Activated CD4-positive, CD25-positive, alpha-beta regulatory T cell treated with anti-CD3 and anti-CD28 coated beads, Interleukin-2, amount 50 U/mL, for 72 hours (primary cell): ENCODE measurements around the gene NDUFAF8.
A peak's percentile ranks its signal among the peaks of the same experiment; 100 is the strongest.

Experiments used
- DNase-seq: peaks from one replicate; pipeline ENCODE4 v3.0.0; 2021

Gene NDUFAF8

DNA sequence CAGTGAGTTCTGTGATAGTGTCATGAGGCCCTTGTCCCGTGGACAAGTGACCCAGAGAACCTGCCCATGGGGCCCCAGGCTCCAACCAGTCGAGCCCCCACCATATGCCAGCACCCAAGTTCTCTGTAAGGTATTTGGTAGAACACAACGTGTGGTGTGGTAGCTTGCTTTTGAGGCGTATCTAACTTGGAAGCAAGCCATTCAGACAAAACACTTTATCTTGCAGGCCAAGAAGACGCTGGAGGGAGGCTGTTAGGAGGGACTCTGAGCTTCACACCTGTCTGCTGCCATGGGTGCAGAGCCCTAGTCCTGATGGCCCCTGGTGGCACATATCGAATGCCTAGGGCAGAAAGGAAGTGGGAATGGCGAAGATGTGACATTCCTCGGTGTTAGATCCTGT lies 1.6 kb downstream of the NDUFAF8 start:
- DNase-seq: no peak

DNA sequence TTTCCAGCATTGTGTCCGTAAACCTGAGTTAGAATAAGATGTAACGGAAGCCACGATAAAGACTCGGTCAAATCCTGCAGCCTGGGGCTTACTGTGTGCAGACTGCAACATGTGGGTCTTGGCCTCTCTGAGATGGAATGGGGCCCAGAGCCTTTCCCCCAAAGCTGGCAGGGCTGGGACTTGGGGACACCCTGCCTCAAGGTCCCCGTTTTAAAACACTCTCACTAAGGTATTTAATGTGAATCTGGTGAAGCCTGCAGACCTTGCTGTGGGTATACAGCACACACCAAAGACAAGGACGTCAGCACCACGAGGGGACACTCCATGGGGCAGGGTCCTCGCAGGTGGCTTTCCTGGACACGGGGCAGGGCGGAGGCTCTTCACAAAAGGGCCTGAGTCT lies 2.1 kb downstream of the NDUFAF8 start:
- no peak for DNase-seq

DNA sequence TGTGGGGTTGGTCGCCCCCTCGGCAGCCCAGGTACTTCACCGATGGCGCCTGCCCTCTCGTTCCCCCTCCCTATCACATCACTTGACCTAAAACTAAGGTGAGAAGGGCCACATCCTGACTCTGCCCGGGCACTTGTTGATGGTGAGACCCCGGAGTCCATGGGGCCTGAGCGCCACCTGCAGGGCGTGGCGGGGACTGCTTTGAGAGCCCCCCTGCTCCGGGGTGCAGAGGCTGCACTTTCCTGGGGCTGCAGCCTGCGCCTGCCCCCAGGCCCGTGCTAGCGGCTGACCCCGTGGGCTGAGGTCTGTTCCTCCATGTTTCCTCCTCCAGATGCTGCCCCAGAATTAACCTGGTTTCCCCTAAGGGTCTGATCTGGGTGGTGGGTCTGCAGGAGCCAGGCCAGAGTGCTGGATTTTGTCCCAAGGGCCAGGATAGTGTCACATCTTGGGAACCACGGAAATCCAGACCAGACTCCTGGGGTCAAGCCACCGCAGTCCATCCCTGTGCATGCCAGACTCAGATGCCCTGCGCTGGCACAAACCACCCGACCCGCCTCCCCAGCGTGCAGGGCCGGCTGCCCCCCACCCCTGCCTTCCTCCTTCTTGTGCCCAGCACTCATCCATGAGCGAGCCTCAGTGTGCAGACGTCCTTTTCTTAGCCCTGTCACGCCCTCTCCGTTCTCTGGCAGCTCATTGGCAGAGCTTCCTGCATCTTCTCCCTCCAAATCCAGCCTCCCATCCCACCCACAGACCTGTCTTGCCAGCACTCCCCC lies 2.7 kb downstream of the NDUFAF8 start:
- DNase-seq: peak; percentile 63

DNA sequence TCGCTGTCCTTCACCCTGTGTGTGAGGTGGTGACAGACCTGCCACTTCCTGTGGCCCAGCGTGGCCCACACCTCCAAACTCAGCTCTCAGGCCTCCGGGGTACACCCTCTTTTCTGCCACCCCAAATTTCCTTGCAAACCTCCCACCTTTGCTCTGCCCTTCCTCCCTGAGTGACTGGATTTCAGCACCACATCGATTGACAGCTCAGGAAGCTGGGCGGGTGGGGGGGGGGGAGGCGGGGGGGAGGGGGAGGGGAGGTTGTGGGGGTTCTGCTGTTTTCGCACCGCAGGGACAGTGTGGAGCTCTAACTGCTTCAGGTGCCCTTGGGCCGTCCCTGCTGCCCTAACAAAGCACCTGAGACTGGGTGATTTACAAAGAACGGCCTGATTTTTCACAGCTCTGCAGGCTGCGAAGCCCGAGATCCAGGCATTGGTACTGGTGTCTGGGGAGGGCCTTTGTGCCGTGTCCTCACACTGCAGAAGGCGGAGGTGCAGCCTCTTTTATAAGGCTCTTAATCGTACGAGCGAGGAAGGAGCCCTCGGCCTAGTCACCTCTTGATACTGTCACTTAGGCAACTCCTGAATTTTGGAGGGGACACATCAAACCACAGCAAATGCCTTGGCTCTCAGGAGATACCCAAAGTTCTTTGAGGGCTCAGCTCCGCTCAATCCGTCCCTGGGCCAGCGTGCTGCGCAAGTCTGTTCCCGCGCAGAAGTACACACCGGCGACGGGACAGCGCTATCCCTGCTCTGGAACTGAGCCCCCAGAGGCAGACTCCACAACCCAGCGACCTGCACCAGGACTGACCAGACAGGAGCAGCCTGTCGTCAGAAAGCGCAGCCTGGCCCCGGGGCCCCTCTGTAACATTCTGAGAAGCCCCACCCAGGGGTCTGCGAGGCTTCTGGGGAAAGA lies 3.6 kb downstream of the NDUFAF8 start:
- no peak for DNase-seq

DNA sequence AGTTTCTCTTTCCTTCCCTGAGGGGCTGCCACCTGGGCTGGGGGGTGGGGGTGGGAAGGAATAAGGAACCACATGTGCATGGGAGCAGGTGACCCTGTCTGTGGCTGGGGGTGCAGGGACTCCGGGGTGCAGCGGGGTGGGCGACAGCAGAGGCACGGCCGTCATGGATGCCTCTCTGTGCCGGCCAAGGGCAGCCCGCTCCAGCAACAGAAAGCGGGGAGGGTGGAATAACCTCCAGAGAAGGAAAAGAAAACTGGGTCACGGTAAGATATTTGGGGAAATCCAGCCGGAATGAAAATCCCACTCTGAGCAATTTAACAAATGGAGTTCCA lies 4.2 kb downstream of the NDUFAF8 start:
- DNase-seq: no peak

DNA sequence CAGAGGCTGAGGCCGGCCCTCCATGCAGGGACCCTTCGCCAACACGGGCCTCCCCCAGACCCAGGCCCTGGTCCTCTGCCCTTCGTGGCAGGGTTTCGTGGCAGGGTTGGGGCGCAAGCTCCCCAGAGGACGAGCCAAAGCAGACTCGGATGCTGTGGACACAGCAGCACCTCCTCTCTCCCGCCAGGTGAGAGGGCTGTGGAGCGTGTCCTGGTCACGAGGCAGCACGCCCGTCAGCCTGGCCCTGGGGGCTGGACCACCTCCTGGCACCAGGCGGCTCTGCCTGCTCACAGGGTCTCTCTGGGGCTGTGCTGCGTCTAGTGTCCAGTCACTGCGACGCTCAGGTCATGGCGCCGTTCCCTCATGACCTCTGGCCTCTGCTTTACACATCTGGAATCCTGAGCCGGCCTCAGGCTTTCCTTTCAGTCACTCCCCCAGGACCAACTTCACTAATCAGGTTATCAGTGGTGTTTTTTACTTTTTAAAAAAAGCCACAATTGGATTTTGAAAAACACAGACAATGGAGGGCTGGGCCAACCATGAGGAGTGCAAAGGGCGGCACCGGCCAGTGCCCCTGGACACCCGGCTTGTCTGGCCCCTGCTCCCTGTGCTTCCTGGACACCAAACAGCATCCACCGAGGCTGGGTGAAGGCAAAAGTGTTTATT lies 5.4 kb downstream of the NDUFAF8 start:
- no peak for DNase-seq

DNA sequence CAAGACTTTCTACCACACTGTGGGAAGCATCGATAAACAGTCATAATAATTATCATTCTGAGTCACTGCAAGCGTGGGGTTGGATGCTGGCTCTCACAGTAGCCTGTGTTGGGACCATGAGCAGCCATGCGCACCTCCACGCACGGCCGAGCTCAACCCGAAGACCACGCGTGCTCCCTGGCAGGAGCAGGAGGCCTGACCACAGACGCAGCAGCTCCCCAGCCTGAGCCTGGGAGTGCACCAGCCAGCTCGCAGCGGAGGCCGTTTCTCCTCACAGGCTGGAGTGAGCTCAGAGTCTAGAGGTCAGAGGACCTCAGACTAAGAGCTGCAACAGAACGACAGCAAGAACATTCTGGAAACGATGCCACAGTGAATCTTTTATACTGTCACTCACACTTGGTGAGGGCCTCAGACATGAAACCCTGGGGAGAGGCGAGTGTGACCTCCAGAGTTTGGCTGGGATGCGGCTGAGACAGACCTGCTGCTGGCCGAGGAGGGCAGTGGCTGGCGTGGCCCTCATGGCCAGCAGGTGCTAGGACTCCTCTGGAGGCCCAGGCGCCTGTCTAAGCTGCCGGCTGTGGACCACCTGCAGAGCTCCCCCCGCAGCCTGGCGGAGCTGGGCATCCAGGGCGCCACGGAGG lies 6.0 kb downstream of the NDUFAF8 start:
- no peak for DNase-seq

DNA sequence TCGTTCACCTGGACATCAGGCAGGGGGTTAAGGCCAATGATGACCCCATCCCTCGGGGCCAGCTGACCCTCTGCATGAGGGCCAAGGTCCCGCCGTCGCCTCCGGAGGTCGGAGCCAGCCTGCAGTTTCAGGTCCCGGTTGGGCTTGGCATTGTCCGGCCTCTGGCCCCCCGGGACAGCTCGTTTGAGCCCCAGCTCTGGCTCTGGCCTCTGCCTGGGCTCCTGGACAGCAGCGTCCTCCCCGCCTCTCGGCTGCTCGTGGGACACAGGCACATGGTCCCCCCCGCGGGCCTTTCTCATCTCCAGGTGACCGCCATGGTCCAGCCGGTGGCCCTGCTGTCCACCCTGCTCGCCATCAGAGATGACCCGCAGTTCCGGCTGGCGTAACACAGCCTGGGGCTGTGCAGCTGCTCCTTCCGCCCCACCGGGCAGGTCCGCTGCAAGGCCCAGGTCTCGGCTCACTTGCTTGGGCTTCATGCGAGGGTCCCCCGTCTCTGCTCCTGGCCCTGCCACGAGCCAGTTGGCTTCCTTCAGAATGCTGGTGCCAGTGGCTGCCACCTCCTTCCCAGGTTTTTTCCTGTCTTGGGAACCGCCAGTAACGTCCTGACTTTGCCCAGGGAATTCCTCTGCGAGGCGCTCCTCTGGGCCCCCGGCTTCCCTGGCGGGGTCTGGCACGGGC lies 6.7 kb downstream of the NDUFAF8 start:
- DNase-seq: no peak

DNA sequence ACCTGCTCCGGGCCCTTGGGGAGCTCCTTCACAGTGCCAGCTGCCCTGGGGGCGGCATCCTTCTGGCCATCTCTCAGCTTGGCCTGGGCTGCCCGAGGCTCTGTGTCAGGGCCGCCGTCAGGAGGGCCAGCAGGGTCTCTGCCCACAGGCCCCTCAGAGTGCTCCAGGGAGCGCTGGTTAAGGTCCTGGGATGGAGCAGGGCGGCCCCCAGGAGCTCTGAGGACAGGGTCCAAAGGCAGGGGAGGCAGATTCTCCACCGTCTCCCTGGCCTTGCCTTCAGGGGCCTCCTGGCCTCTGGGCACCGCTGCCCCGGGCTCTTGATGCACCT lies 7.2 kb downstream of the NDUFAF8 start:
- DNase-seq: no peak

DNA sequence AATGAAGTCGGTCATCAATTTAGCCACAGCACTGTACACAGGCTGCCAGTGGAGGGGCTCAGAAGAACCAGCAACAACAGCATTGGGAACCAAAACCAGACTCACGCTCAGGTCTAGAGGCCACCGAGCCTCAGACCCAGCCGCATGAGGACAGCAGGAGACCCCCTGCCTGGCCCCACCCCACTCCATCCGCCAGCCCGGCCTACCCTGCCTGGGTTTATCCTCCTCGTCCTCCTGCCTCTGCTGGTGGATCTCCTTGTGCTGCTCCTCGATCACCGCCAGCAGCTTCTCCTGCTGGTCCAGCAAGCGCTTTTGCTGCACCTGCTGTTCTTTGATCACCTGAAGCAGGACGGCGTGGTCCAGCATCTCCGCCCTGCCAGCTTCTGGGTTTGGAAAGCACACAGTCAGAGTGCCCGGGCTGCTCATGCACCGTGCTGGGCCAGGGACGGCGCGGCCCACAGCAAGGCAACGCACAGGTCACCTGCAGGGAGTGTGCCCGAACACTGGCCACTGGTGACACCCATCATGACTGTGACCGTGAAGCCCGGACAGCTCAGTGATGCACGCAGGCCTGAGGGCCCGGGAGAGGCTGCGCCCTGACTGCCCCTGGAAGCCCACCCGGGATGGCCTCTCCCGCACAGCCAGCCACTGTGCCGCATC lies 7.7 kb downstream of the NDUFAF8 start:
- DNase-seq: no peak

DNA sequence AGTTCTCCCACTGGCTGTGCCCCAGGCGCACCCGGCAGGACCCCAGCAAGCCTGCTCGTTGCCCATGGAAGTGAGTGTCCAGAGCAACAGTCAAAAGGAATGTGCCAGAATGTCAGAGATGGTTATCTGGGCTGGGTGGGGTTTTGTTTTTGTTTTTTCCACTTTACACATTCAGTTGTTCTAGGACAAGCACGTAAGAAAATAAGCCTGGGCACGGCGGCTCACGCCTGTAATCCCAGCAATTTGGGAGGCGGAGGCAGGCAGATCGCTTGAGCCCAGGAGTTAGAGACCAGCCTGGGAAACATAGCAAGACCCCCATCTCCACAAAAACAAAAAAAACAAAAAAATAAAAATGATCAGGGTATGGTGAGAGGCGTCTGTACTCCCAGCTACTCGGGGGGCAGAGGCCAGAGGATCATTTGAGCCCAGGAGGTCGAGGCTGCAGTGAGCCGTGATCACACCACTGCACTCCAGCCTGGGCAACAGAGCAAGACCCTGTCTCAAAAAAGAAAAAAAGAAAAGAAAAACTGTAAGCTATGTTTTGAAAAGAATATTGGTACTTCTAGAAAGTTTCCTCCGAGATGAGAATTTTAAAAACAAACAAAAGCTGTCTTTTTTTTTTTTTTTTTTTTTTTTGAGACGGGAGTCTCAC lies 8.3 kb downstream of the NDUFAF8 start:
- DNase-seq: no peak

DNA sequence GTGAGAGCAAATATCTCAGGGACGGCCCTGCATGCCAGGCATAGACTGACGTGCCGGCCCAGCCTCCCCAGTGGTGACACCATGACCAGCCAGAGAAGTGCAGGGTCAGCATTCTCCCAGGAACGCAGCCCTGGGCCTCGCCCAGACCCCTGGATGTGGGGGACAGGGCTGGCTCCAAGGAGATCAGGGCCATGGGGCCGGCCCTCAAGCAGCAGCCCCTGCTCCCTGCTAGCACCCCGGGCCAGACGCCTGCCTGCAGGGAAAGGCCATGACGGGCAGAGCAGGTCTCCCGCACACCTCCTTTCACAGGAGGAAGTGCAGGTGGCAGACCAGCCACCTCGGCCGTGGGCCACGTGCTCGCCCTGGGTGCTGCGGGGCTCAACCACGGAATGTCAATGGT lies 9.5 kb downstream of the NDUFAF8 start:
- DNase-seq: no peak

DNA sequence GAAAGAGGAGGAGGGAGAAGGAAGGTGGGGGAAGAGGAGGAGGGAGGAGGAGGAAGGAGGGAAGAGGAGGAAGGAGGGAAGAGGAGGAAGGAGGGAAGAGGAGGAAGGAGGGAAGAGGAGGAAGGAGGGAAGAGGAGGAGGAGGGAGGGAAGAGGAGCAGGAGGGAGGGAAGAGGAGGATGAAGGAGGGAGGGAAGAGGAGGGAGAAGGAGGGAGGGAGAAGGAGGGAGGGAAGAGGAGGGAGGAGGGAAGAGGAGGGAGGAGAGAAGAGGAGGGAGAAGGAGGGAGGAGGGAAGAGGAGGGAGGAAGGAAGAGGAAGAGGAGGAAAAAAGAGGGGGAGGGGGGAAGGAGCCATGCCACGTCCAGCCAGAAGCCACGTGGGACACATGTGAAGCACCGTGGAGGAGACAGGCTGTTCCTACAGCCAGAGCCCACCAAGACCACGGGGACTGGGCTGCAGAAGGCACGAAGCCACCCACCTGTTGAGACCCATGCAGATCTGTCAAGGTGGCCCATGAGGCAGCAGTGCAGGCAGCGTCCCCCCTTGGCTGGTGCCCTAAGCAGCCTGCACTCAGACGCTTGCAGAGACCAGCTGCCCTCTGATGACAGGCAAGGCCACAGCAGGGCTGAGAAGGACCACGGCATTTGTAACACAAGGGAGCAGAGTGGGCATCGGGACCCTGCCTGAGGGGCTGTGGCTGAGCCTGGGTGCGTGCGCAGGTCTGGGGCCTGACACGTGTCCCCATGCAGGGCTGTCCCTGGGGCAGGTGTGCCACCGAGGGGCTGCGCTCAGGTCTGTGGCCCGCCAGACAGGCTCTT lies 10.3 kb downstream of the NDUFAF8 start:
- DNase-seq: no peak

DNA sequence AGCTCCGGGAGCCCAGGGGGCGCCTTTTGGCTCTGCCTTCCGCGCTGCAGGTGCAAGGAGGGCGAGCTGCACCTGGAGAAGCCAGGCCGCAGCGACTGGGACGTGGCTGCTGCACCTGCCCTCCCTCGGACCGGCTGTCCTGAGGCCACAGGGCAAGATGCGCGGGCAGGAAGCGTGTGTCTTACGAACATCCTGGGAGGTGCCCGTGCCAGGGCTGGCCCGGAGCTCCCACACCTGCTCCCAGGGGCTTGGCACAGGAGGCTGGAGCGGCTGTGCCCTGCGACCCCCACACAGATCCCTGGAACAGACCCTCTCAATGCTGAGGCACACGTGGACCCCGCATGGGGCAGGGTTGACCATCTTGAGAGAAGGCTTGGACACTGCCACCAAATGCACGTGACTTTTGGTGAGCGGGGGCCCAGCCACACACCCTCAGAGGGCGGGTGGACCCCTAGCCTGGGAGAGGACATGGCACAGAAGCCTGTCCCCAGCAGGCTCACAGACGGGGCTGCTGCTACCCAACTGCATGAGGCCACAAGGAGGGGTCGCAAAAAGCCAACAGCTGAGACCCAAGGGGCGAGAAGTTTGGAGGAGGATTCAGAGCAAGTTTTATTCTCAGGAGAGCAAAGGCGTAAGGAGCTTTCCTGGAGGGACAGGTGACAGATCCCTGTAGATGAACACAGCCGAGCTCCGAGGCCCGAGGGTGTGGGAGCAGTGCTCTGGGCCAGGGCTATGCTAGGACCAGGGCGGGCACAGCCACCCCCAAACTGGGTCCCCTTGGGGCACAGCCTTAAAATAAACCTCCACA lies 11.4 kb downstream of the NDUFAF8 start:
- DNase-seq: no peak

DNA sequence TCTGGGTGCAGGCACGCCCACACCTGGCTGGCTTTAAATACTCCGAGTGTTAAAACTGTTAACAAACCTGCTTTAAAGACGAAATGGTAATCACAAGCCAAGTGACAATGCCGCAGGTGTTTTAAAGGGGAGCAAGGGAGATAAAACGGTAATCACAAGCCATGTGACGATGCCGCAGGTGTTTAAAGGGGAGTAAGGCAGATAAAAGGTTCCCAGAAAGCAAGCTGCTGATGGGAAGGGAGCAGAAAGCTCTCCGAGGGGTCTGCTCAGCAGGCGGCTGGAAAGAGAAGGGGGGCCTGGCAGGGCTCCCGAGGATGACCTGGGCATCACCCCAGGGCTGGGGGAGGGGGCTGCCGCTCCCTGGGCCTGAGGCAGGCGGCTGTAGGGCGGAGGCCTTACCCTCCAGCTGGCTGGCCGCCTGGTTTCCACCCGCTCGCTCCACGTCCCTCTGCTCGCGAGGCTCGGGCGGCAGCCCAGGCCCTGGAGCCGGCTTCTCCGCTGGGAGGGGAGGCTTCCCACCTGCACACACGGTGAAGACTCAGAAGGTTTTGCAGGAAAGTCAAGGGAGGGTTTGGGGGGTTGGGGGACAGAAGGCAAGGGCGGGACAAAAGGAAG lies 12.1 kb downstream of the NDUFAF8 start:
- no peak for DNase-seq

DNA sequence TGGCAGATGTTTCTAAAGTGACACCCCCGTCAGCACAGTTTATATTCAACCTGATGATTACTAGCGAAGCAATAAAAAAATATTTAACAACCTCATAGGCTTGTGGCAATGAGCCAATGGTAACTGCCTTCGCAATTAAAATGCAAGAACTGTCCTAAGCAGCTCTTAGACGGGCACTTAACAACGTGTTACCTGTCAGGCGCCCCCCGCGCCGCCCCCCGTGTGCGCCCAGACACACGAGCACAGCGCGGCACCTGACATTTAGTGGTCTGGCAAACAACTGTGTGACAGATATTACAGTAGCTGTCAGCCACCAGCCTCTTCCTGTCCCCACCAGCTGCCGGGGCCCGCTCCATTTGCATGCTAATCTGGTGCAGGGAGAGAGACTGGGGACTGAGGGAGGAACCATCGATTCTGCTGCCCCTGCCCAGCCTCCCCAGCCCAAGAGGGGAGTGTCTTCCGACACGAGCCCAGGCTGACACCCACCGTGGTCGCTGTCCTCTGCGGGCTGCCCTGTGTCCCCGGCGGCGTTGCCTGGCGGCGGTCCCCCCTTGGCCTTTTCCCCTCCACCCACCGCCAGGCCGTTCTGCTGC lies 12.7 kb downstream of the NDUFAF8 start:
- DNase-seq: no peak

DNA sequence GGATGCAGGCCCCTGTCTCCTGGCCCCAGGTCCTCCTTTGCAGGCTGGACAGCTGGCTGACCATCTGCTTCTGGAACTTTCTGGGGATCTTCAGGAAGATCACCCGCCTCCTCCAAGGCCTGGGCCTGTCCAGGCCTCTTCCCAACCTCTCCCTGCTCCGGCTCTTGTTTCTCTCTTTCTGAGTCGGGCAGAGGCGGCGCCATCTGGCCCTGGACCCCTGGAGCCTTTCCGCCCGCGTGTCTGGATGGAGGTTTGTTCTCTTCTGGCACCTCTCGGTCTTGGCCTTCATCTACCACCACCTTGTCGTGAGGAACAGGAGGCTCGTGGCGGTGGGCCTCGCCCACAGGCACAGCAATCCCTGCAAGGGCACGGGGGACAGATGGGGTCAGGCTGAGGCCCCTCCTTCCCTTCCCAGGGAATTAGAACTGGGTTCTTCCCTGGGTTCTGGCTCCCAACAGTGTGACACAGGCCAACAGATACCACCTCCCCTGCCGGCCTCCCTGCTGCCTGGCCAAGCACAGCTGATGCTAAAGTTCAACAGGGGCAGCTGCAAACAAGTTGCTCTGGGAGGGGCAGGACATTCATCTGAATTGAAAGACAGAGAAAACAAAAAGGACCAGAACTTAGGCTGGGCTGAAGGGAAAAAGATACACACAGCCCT lies 13.3 kb downstream of the NDUFAF8 start:
- no peak for DNase-seq

DNA sequence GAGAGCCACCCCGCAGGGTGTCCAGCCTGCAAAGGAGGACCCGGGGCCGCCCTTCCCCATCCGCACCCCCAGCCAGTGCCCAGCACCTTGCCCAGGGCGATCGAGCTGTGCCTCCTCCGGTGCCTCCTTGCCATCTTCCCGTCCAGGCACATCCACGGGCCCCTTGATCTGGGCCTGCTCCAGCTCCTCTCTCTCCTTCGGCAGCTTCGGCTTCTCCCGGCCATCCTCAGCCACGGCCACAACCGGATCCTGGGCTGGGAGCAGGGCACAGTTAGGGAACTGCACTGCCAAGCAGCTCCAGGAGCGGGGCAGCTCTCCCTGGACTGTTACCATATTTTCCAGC lies 13.8 kb downstream of the NDUFAF8 start:
- DNase-seq: no peak
